WERI-Rb-1 (cell line): ENCODE results near the gene FIBCD1.
"Not testable (repeated sequence)": the region's sequence is repeated elsewhere in the genome, so short reads cannot be mapped to it uniquely, and the experiment has no call there.

Source experiments
- DNase-seq: peaks from one replicate; pipeline ENCODE4 v3.0.0-alpha.2; 2020
- H3K27ac ChIP-seq: fragments of 250-450 bp; sonication (Bioruptor Pico); 2 replicates; pipeline ENCODE4 v1.5.1; 2020; ENCODE audit warnings: mild to moderate bottlenecking, moderate library complexity
- H3K27me3 ChIP-seq: fragments of 250-450 bp; sonication (Bioruptor Pico); 2 replicates; pipeline ENCODE4 v1.5.1; 2021; ENCODE audit warnings: mild to moderate bottlenecking, low read depth, moderate library complexity; ENCODE audit not compliant: insufficient read depth, severe bottlenecking
- H3K36me3 ChIP-seq: fragments of 250-450 bp; sonication (Bioruptor Pico); 2 replicates; pipeline ENCODE4 v1.5.1; 2020; ENCODE audit warnings: mild to moderate bottlenecking, moderate library complexity
- H3K4me3 ChIP-seq: 2 replicates; pipeline ENCODE4 v1.5.1; 2011; ENCODE audit warnings: low read depth, mild to moderate bottlenecking, control low read depth, low read length
- H3K9me3 ChIP-seq: fragments of 250-450 bp; sonication (Bioruptor Pico); 2 replicates; pipeline ENCODE4 v1.5.1; 2021; ENCODE audit warnings: mild to moderate bottlenecking, moderate library complexity; ENCODE audit not compliant: severe bottlenecking
- CTCF ChIP-seq: IDR thresholded peaks from 2 replicates; pipeline ENCODE4 v1.5.1; 2011; ENCODE audit warnings: low read depth, mild to moderate bottlenecking, control low read depth, inconsistent platforms, low read length

Gene FIBCD1

GRCh38 chr9:130957451-130958203 is 18.6 kb upstream of the FIBCD1 start:
- no peak for TF ChIP-seq CTCF

GRCh38 chr9:130956636-130957450 is 17.8 kb upstream of the FIBCD1 start:
- no peak for TF ChIP-seq CTCF
- H3K9me3 ChIP-seq: peaks cover 11% of the 10 kb centered on the region
- no peaks in the 10 kb centered on the region for H3K36me3 ChIP-seq
- H3K4me3 ChIP-seq: no peak overlapping the region
- no peak overlapping the region for H3K27ac ChIP-seq
- DNase-seq: no peak
- H3K27me3 ChIP-seq: peaks cover 5% of the 10 kb centered on the region

More at GRCh38 chr9:130957451-130958203, 18.6 kb upstream of the FIBCD1 start:
- Histone ChIP-seq H3K4me3 (no peak overlapping the region), H3K27me3 (no peaks in the 10 kb centered on the region), H3K9me3 (peaks cover 11% of the 10 kb centered on the region), H3K36me3 (no peaks in the 10 kb centered on the region), H3K27ac (no peak overlapping the region)
- no peak for DNase-seq

GRCh38 chr9:130955947-130956621 is 17.0 kb upstream of the FIBCD1 start:
- H3K36me3 ChIP-seq: no peaks in the 10 kb centered on the region
- H3K9me3 ChIP-seq: peaks cover 12% of the 10 kb centered on the region
- peaks cover 5% of the 10 kb centered on the region for H3K27me3 ChIP-seq
- peak overlapping the region; percentile 26 for H3K4me3 ChIP-seq
- no peak for TF ChIP-seq CTCF
- DNase-seq: peak; percentile 45
- no peak overlapping the region for H3K27ac ChIP-seq

- not testable (repeated sequence) for H3K27ac ChIP-seq, DNase-seq, H3K36me3 ChIP-seq, H3K4me3 ChIP-seq, H3K27me3 ChIP-seq
- H3K9me3 ChIP-seq: peaks cover 19% of the 10 kb centered on the region
Observed at GRCh38 chr9:130954925-130955324, 15.9 kb upstream of the FIBCD1 start.

GRCh38 chr9:130954317-130954716 is 15.3 kb upstream of the FIBCD1 start:
- peaks cover 5% of the 10 kb centered on the region for H3K27me3 ChIP-seq
- H3K36me3 ChIP-seq: no peaks in the 10 kb centered on the region
- peaks cover 25% of the 10 kb centered on the region for H3K9me3 ChIP-seq
- no peak overlapping the region for H3K4me3 ChIP-seq
- H3K27ac ChIP-seq: no peak overlapping the region
- no peak for TF ChIP-seq CTCF
- DNase-seq: no peak

GRCh38 chr9:130952065-130952762 is 13.2 kb upstream of the FIBCD1 start:
- Histone ChIP-seq H3K4me3 (no peak overlapping the region), H3K36me3 (no peaks in the 10 kb centered on the region), H3K27me3 (peaks cover 18% of the 10 kb centered on the region), H3K9me3 (peaks cover 19% of the 10 kb centered on the region), H3K27ac (no peak overlapping the region)
- no peak for DNase-seq
- TF ChIP-seq CTCF: no peak
